SU-DHL-6 (cell line): Measurements from ENCODE around the gene DDB1.

Source experiments
- CTCF ChIP-seq: fragments of 200-600 bp; sonication (generic); IDR thresholded peaks from one replicate; pipeline ENCODE4 v1.5.1; 2017; ENCODE audit warnings: antibody characterized with exemption, mild to moderate bottlenecking, low read length, moderate library complexity; ENCODE audit not compliant: insufficient read depth, poor library complexity, severe bottlenecking
- EZH2phosphoT487 ChIP-seq: fragments of 200-600 bp; sonication (generic), shearing (Covaris generic); conservative IDR thresholded peaks from 2 replicates; pipeline ENCODE4 v1.6.1; 2018; ENCODE audit warnings: mild to moderate bottlenecking, antibody characterized with exemption, low read length, moderate library complexity, mixed read lengths

GRCh38 chr11:61334434-61335354, 1.8 kb upstream of the DDB1 start:
- TF ChIP-seq CTCF (no peak), EZH2phosphoT487 (no peak)
